ENCODE measurements around the gene MAPK8IP3.

Gene MAPK8IP3

DNA sequence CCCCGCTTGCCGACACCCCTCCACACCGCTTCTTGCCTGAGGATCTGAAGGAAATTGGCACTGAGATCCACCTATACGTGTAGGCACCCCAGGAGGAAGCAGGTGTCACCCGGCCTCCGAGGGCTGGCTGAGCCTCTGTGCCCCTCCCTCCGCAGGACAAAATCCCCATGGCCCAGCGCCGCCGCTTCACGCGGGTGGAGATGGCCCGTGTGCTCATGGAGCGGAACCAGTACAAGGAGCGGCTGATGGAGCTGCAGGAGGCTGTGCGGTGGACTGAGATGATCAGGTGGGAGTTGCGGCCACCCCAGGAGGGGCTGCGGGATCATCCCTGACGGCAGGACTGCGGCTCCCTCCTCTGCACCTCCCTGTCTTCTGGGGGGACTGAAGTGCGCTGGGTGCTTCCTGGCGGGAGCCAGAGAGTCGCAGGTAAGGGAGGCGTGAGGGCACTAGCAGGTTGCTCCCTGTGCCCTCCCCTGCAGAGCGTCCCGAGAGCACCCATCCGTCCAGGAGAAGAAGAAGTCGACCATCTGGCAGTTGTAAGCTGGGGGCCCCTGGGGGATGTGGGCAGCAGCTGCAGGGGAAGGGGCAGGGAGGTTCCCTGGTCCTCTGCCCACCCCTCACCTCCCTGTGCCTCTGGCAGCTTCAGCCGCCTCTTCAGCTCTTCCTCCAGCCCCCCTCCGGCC, 56.3 kb downstream of the MAPK8IP3 start:
- no peak for DNase-seq (ENCODE audit: low spot score)

DNA sequence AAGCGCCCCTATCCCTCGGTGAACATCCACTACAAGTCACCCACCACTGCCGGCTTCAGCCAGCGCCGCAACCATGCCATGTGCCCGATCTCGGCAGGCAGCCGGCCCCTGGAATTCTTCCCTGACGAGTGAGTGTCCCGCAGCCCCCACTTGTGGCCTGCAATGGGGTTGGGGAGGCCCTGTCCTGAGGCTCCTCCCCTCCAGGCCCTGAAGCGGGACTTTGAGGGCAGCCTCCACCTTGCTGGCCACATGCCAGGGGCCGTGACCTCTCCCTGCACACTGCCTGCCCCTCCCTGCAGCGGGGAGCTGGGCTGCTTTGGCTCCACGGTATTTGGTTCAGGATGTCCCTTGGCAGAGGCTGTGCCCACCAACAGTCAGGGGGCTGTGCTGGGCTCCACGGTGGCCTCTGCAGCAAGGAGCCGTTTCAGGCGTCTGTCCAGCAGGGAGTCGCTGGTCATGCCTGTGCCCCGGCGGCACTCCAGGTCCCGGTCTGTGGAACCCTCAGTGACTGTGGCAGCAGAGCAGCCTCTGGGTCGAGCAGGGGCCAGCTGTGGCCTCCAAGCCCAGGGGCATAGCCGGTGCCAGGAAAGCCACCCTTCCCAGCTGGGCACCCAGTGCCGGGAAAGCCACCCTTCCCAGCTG, 57.0 kb downstream of the MAPK8IP3 start:
- no peak for DNase-seq (ENCODE audit: low spot score)

DNA sequence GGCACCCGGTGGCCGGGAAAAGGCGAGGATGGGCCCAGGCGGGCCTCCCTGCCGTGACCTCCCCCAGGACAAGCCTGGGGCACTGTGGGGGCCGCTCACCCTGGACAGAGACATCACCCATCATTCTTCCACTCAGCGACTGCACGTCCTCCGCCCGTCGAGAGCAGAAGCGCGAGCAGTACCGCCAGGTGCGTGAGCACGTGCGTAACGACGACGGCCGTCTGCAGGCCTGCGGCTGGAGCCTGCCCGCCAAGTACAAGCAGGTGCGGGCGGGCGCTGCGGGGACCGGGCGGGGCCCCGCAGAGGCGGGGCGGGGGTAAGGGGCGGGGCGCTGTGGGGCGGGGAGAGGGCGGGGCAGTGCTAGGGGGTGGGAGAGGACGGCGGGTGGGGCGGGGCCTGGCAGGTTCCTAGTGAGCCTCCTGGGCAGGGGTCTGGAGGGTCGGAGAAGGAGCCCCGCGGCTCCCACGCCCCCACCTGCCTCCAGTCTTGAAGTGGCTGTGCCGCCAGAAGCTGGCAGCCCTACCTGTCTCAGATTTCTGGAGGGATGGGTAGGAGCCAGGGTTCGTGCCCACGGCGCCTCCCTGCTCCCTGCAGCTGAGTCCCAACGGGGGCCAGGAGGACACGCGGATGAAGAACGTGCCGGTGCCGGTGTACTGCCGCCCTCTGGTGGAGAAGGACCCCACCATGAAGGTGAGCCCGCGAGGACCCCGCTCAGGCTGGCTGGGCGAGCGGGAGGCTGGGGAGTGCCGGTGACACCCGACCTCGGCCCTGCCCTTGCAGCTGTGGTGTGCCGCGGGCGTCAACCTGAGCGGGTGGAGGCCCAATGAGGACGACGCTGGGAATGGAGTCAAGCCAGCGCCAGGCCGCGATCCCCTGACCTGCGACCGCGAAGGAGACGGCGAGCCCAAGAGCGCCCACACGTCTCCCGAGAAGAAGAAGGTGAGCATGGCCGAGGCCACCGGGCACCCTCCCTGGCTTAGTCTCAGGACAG, 57.8 kb downstream of the MAPK8IP3 start:
- no peak for DNase-seq (ENCODE audit: low spot score)

DNA sequence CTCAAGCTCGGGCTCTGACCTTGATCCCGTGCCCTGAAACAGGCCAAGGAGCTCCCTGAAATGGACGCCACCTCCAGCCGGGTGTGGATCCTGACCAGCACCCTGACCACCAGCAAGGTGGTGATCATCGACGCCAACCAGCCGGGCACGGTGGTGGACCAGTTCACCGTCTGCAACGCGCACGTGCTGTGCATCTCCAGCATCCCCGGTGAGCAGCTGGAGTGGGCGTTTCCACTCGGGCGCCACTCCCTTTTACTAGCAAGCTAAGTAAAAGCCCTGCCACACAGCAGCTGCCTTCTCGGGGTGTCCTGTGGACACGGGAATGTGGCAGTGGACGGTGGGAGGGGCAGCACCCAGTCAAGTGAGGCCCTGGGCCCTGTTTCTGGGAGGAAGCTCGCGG, 59.0 kb downstream of the MAPK8IP3 start:
- no peak for DNase-seq (ENCODE audit: low spot score)

- DNase-seq (ENCODE audit: low spot score) = no peak
Measured at GRCh38 chr16:1765826-1766225, 59.8 kb downstream of the MAPK8IP3 start.

GRCh38 chr16:1766231-1766630, 60.2 kb downstream of the MAPK8IP3 start:
- DNase-seq (ENCODE audit: low spot score) = no peak

DNA sequence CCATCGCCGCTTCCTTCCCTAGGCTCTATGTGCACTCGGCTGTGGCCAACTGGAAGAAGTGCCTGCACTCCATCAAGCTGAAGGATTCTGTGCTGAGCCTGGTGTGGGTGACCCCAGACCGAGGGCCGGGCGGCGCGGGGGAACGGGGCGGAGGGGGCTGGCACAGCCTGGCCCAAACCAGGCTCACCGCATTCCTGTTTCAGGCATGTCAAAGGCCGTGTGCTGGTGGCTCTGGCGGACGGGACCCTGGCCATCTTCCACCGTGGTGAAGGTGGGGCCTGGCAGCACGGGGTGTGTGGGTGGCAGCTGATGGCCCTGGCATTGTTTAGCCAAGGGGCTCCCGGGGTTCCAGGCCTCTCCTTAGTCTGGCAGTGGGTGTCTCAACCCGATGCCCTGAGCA, 60.7 kb downstream of the MAPK8IP3 start:
- no peak for DNase-seq (ENCODE audit: low spot score)

GRCh38 chr16:1767116-1767994, 61.4 kb downstream of the MAPK8IP3 start:
- no peak for DNase-seq (ENCODE audit: low spot score)

DNA sequence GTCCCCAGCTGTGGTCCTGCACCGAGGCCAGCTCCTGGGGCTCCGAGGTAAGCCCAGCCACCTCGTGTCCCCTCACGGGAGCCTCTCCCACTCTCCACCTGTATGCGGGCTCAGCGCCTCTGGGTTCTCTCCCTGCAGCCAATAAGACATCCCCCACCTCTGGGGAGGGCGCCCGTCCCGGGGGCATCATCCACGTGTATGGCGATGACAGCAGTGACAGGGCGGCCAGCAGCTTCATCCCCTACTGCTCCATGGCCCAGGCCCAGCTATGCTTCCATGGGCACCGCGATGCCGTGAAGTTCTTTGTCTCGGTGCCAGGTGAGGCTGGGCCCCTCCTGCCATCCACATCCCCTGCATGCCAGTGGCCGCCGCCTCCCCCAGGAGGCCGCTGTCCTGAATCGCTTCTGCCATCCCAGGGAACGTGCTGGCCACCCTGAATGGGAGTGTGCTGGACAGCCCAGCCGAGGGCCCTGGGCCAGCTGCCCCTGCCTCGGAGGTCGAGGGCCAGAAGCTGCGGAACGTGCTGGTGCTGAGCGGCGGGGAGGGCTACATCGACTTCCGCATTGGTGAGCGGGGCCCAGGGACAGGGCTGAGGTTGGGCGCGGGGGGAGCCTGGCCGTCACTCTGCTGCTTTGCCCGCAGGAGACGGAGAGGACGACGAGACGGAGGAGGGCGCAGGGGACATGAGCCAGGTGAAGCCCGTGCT, 62.2 kb downstream of the MAPK8IP3 start:
- no peak for DNase-seq (ENCODE audit: low spot score)

GRCh38 chr16:1768767-1769401, 62.9 kb downstream of the MAPK8IP3 start:
- DNase-seq (ENCODE audit: low spot score) = no peak

GRCh38 chr16:1769402-1770300, 63.7 kb downstream of the MAPK8IP3 start:
- DNase-seq (ENCODE audit: low spot score) = no peak

DNA sequence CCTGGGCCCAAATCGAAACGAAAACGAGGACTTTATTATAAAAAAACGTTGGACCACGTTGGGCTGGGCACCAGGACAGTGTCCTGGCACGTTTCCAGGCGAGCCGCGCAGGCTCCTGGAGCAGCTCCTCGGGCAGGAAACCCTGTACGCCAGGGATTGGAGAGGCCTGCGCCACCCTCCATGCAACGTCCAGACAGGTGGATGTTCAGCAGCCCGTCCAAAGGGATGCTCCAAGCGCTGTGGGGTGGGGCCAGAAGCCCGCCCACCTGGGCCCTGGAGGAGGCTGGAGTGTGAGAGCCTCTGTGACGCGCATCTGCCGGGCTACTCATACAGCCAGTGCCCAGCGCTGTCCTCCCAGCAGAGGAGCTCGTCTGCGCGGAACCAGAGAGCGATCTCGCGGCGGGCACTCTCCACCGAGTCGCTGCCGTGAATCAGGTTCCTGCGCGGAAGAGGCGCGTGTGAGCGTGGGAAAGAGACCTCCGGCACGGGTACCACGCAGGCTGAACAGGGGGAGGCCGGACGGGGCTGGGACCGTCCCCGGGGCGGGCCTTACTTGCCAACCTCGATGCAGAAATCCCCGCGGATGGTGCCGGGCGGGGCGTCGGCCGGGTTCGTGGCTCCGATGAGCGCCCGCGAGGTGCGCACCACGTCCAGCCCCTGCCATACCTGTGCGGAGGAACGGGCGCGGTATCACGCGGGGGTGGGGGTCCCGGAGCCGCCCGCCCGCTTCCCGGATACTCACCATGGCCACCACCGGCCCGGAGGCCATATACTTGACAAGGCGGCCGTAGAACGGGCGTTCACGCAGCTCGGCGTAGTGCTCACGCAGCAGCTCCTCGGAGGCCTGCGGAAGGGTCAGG, 64.6 kb downstream of the MAPK8IP3 start:
- peak; percentile 85 for DNase-seq (ENCODE audit: low spot score)

DNA sequence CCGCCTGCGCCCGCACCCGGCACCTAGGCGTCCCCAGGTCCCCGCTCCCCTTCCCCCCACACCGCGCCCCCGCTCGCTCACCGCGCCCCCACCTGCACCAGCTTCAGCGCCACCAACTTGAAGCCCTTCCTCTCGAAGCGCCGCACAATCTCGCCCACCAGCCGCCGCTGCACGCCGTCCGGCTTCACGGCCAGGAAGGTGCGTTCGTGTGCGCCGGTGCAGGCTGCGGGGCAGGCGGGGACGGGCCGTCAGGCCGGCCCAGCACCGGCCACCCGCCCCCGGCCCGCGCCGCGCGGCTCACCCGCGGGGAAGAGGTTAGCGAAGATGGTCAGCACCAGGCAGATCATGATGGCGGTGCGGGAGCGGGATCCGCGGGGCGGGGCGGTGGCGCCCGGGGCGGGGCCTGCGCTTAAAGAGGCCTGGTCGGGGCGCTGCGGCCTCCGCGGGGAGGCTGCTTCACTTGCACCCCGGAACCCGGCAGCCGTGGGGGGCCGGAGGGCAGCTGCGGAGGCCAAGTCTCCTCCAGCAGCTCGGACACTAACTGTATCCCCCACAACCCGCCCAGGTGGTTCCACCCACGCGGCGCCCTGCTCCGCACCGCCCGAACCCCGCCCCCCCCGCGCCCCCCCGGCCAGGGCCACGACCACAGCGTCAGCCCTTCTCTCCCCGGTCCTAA, 65.3 kb downstream of the MAPK8IP3 start, which contains the start of gene NME3:
Gene NME3, minus strand, starts transcription at position 356 of the 676 bp plus-strand sequence. Its CDS starts 9 bp downstream, at position 347.
- DNase-seq (ENCODE audit: low spot score) = peak; percentile 78

DNA sequence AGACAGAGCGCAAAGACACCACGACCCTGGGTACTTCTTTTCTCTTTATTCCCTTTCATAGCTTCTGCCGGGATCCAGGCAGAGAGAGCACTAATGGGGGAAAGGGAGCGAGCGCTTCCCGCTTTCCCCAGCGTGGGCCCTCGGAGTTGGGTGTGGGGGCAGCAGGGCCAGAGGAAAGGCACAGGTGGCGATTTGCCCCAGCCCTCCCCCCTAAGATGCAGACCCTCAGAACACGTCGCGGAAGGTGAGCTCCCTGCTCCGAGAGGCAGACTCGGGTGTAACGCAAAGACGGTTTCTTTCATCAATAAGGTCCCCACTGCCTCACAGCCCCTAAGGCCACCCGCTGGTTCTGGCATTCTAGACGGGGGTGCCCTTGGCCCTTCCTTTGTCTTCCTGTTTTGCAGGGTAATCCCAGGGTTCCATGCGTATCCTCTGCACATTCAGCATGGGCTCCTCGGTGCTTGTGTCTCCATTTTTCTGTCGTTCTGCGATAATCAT, 65.9 kb downstream of the MAPK8IP3 start:
- DNase-seq (ENCODE audit: low spot score) = no peak

DNA sequence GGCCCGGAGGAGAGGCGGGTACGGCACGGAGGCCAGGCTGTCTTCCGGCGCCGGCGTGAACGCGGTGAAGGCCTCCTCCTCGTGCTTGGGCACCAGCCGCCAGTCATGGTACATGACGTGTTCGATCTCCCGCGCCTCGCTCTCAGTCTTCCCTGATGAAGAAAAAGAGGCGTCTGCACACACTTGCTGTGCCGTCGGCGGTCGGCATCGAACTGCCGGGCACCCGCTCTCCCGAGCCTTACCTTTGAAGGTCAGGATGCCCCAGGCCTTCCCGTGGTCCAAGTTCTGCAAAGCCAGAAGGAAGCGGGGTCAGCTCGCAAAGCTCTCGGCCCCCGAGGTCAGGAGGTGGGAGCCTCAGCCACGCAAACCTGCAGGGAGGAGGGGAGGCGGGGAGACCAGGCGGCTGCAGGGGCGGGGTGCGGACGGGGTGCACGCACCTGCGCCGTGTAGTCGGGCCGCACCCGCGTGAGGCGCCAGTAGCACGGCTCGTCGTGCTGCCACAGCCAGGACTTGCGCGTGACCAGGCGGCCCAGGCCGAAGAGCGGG, 66.4 kb downstream of the MAPK8IP3 start, which contains the start of gene EME2:
Gene EME2, plus strand, starts transcription at position 449 of the 546 bp plus-strand sequence. CDS start 418 bp downstream, outside the sequence.
- peak; percentile 81 for DNase-seq (ENCODE audit: low spot score)

GRCh38 chr16:1772908-1773702, 67.1 kb downstream of the MAPK8IP3 start, which contains the start of gene MRPS34:
TSS of gene MRPS34 (minus strand) at chr16:1773134. CDS start at chr16:1773119, 15 bp downstream.
- peak; percentile 86 for DNase-seq (ENCODE audit: low spot score)
